CD4-positive, alpha-beta T cell treated with Interleukin-6 at 100 ng/mL for 8 hours (primary cell): ENCODE data around the gene B3GNT9.

Experiments
- DNase-seq: peaks from one replicate; pipeline ENCODE4 v3.0.0-alpha.2; 2020; ENCODE audit warnings: mixed read lengths, low spot score

Gene B3GNT9, protein sequence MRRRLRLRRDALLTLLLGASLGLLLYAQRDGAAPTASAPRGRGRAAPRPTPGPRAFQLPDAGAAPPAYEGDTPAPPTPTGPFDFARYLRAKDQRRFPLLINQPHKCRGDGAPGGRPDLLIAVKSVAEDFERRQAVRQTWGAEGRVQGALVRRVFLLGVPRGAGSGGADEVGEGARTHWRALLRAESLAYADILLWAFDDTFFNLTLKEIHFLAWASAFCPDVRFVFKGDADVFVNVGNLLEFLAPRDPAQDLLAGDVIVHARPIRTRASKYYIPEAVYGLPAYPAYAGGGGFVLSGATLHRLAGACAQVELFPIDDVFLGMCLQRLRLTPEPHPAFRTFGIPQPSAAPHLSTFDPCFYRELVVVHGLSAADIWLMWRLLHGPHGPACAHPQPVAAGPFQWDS

DNA sequence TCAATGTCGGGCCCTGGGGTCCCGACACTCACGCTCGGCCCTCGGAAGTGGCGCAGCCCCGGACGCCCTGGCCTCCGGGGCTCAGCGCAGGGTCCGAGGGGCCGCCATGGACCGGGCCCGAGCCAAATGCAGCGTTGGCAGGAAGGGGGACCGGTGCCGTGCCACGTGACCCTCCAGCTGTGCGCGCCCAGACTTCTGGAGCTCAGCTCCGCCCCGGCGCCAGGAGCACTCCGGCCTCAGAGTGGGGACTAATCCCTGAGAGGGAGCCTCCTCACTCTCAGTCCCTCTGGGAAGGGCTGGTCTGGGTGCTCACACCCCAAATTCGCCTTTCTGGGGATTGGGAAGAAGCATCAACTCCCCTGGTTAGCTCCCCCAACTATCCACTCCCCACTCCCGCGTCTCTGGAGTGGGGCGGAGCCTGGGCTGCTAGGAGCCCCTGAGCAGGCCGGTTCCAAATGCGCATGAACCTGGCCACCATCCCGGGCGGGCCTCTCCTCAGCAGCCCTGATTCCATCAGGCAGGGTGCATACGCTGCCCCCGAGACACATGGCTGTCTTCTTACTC is at the start of gene B3GNT9:
Gene B3GNT9 (minus strand): TSS at position 166 of the 564 bp plus-strand sequence. CDS start 513 bp downstream, outside the sequence.
- DNase-seq: no peak

DNA sequence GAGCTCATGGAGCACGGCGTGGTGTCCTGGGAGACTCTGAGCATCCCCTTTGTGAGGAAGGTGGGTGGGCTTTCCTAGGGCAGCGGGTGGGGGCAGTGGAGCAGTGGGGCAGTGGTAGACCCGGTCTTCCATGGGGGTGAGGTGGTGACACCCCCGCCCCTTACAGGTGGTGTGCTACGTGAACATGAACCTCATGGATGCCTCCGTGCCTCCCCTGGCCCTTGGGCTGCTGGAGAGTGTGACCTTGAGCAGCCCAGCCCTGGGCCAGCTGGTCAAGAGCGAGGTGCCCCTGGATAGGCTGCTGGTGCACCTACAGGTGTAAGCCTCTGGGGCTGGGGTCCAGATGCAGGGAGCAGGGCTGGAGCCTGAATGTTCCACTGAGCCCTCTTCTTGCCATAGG is 49.7 kb upstream of the B3GNT9 start:
- no peak for DNase-seq

- no peak for DNase-seq
Measured at GRCh38 chr16:67199808-67200198, 49.0 kb upstream of the B3GNT9 start.

DNA sequence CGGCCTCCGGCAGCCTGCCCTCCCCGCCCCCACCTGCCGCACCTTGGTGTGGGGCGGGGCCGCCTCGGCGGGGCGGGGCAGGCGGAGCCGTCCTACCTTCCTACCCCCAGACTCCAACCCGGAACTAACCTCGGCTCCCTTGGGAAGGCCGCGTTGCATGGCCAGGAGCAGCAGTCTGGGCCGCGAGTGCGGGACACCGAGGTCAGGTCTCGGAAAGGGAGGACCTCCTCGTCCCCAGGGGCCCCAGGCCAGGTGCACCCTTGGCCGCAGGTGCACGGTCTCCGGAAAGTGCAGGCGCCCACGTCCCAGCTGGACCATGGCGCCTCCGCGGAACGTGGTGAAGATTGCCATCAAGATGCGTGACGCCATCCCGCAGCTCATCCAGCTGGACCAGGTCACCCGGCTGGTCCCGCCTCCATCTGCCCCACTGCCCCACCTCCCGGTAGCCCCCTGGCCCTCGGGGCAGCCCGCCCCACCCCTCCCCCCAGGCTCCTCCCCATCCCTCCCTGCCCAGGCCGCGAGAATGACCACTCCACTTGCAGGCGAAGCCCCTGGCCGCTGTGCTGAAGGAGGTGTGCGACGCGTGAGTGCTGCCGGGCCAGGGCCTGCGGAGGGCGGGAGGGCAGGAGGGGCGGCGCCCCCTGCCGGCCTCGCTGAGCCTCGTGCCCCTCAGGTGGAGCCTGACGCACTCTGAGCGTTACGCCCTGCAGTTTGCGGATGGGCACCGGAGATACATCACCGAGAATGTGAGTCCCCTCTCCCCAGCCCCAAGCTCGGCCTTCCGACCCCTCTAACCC is 48.4 kb upstream of the B3GNT9 start, which contains the start of gene ELMO3:
Gene ELMO3 (plus strand): TSS at position 121 of the 797 bp plus-strand sequence. CDS start 196 bp downstream, at position 317.
- no peak for DNase-seq

DNA sequence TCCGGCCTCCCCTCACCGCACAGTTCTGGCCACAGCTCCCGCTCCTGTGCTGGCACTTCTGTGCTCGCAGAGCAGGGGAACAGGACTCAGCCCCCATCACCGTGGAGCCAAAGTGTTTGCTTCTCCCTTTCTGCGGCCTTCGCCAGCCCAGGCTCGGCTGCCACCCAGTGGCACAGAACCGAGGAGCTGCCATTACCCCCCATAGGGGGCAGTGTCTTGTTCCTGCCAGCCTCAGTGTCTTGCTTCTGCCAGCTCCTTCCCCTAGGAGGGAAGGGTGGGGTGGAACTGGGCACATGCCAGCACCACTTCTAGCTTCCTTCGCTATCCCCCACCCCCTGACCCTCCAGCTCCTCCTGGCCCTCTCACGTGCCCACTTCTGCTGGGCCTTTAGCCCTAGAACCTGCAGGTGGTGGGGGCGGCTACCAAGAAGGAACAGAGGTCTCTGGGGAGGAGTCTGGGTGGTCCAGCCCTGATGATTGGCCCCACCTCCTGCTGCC is 47.5 kb upstream of the B3GNT9 start:
- no peak for DNase-seq

DNA sequence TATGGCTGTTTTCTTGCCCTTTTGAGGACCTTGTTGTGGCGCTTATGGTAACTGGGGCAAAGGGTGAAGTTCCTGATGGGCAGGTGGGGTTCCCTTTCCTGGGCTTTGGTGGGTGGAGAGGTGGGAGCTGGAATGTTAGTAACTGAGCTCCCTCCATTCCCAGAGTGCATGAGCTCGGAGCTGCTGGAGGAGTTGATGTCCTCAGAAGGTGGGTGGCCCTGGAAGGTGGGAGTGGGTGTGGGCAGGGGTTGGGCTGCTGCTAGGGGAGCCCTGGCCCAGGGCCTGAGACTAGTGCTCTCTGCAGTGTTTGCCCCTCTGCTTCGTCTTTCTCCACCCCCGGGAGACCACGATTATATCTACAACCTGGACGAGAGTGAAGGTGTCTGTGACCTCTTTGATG is 46.9 kb upstream of the B3GNT9 start:
- no peak for DNase-seq

- DNase-seq: no peak
Measured at GRCh38 chr16:67196881-67197280, 46.1 kb upstream of the B3GNT9 start.

GRCh38 chr16:67195676-67196075 is 44.9 kb upstream of the B3GNT9 start:
- no peak for DNase-seq

- no peak for DNase-seq
Measured at GRCh38 chr16:67194260-67194659, 43.5 kb upstream of the B3GNT9 start.

GRCh38 chr16:67193536-67193935 is 42.7 kb upstream of the B3GNT9 start:
- no peak for DNase-seq

- no peak for DNase-seq
Measured at GRCh38 chr16:67192781-67193361, 42.1 kb upstream of the B3GNT9 start.

GRCh38 chr16:67191995-67192681 is 41.3 kb upstream of the B3GNT9 start, which contains the start of gene E2F4:
TSS of gene E2F4 (plus strand) at chr16:67192155. CDS start at chr16:67192228, 73 bp downstream.
- DNase-seq: peak; percentile 85

GRCh38 chr16:67191411-67191994 is 40.7 kb upstream of the B3GNT9 start:
- no peak for DNase-seq

DNA sequence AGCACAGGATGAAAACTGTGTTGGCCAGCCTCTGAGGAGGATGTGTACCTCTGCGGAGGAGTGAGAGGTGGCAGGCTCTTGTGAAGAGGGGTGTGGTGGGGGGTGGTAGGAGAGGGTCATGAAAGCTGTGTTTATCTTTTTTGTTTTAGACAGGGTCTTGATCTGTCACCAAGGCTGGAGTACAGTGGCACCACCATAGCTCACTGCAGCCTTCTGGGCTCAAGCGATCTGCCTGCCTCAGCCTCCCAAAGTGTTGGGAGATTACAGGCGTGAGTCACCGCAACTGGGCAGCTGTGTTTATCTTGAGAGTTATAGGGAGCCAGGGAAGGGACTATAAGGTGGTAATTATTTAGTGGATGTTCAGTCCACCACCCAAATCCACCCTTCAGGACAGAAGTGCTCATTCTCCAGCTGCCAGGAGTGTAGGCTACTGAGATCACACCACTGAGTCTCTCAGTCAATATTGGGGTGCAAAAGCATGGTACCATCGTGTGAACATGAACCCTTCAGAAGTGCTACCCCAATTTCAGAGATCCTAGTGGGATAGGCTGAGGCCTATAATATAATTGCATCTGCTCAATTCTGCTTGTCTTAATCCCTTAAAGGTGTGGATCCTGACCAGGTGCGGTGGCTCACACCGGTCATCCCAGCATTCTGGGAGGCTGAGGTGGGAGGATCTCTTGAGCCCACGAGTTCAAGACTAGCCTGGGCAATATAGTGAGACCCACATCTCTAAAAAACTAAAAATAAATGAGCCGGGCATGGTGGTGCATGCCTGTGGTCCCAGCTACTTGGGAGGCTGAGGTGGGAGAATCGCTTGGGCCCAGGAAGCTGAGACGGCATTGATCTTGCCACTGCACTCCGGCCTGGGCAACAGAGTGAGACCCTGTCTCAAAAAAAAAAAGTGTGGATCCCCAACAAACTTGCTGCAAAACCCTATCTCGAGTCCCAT is 39.9 kb upstream of the B3GNT9 start:
- DNase-seq: no peak

DNA sequence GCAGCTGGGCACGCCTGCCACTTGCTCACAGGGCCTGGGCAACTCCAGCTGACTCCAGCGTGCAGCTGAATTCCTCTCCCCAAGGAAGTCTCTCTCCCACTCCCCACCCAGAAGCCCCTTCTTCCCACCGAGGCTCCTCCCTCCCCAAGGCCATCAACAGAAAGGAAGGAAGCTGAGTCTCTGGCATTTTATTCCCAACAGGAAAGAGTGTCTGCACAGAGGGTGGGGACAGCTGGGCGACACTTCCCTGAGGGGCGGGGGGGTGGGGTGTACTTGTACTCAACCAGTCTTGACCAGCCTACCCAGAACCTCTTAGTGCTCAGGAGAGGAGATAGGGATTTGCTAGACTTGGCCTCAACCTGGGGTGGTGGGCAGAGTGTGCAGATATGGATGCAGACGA is 39.2 kb upstream of the B3GNT9 start, which contains the start of gene EXOC3L1:
Gene EXOC3L1 (minus strand): TSS at position 96 of the 400 bp plus-strand sequence. CDS start 460 bp downstream, outside the sequence.
- DNase-seq: no peak

DNA sequence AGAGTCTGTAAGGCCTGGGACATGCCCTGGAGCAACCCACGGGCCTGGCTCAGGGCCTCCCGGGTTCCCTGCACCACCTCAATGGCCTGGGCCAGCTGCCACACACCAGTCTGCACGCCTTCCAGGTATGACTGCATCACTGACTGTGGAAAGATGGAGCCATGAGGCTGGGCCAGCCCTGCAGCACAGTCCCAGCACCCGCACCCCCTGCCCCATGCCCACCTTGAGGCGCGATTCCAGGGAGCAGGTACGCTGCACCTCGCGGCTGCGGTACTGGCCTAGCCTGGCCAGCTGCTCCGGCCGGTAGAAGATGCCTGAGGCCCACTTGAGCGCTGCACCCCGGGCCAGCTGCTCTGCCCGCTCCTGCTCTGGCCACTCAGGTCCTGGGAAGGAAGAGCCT is 38.0 kb upstream of the B3GNT9 start:
- DNase-seq: no peak

GRCh38 chr16:67188323-67188722 is 37.5 kb upstream of the B3GNT9 start:
- no peak for DNase-seq

DNA sequence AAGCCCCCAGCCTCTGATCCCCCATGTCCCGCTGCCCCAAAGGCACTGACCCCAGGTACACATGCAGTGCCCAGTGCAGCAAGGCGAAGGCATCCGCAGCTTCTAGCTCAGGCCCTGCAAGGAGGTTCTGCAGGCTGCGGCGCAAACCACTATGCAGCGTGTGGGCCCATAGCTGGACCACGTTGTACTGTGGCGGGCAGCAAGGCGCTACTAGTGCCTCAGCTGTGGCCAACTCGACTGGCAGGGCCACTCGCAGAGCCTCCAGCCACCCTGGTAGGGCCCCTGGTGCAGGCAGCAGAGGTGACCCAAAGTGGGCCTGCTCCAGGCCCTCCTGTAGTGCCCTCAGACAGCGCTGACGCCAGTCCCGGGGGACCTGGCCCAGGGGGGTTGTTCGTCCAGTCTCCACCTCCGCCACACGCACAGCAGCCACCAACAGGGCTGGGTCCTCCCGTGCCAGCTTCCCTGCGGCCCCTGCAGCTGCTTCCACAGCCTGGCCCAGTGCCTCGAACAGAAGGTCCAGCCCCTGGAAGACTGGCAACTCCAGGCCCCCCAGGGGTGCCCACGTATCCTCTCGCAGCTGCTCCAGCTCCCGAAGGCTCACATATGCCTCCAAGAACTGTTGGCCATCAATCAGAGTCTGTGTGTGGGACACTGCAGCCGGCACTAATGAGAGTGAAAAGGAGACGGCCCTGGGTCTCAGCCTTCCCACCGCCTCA is 36.5 kb upstream of the B3GNT9 start:
- no peak for DNase-seq

- no peak for DNase-seq
Measured at GRCh38 chr16:67186550-67186950, 35.8 kb upstream of the B3GNT9 start.
